Measurements from ENCODE around the gene ZNF385A. TPM values are rescaled to one million over a fixed set of nuclear protein-coding genes. Genes with fewer than 3 reads are reported as not detected.

The ZNF385A gene, protein sequence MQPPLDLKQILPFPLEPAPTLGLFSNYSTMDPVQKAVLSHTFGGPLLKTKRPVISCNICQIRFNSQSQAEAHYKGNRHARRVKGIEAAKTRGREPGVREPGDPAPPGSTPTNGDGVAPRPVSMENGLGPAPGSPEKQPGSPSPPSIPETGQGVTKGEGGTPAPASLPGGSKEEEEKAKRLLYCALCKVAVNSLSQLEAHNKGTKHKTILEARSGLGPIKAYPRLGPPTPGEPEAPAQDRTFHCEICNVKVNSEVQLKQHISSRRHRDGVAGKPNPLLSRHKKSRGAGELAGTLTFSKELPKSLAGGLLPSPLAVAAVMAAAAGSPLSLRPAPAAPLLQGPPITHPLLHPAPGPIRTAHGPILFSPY
- 1.0 and 1.3 TPM in 2 replicates for total RNA-seq (2012; rRNA removed)

DNA sequence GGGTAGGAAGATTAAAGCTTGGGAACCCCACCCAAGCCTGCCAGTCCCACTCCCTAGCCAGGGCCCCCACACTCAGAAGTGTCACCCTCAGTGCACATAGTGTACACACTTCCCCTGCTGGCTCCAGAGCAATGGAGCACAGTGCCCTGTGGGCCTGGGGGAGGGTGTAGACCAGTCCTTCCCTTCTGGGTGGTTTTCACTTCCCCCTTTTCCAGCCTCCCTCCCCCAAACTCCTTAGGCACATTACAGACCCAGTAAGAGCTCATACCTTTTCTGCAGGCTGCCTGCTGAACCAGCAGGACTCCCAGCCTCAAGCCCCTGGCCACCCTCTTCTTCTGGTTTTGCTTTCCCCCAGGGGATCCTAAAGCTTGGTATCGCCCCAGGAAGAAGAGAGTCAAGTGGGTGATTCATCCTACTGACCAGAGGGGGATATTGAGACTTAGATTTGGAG lies at the start of gene ZNF385A:
Gene ZNF385A (minus strand): TSS at position 143 of the 451 bp plus-strand sequence. CDS start 219 bp downstream, outside the sequence.
- Histone ChIP-seq H3K9ac (ENCODE audit: low read depth, low read length) (no peak within 1 kb of the TSS), H3K36me3 (ENCODE audit: insufficient read depth, low read length) (no peaks in the 10 kb centered on the region), H3K4me3 (ENCODE audit: low read length) (no peak within 1 kb of the TSS), H3K9me3 (replicated peaks; ENCODE audit: low read length) (no peaks in the 10 kb centered on the region), H3K4me1 (ENCODE audit: control insufficient read depth, insufficient read depth, low read length) (peaks cover 23% of the 10 kb centered on the region), H3K27me3 (ENCODE audit: control insufficient read depth, insufficient read depth, low read length) (no peaks in the 10 kb centered on the region), H3K4me2 (ENCODE audit: low read length) (no peak within 1 kb of the TSS)

DNA sequence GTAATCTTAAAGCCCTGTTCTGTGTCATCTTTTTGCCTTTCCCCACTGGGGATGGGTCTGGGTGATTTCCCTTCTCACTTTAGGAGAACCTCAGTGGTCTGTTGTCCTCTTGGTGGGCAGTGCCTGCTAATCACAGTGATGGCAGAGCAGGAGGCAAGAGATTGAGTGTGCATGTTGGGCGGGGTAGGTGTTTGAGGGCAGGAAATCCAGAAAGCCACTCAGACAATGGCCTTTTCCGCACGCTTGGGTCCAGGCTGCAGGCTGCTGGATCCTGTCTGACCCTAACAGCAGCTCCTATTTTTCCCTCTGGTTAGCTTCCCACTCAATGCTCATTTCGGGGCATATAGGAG lies 48.3 kb upstream of the ZNF385A start:
- Histone ChIP-seq H3K36me3 (ENCODE audit: insufficient read depth, low read length) (no peaks in the 10 kb centered on the region), H3K4me1 (ENCODE audit: control insufficient read depth, insufficient read depth, low read length) (peaks cover 41% of the 10 kb centered on the region), H3K9me3 (replicated peaks; ENCODE audit: low read length) (no peaks in the 10 kb centered on the region), H3K4me3 (ENCODE audit: low read length) (no peak overlapping the region), H3K4me2 (ENCODE audit: low read length) (peak overlapping the region; percentile 61), H3K9ac (ENCODE audit: low read depth, low read length) (no peak overlapping the region), H3K27me3 (ENCODE audit: control insufficient read depth, insufficient read depth, low read length) (no peaks in the 10 kb centered on the region)

DNA sequence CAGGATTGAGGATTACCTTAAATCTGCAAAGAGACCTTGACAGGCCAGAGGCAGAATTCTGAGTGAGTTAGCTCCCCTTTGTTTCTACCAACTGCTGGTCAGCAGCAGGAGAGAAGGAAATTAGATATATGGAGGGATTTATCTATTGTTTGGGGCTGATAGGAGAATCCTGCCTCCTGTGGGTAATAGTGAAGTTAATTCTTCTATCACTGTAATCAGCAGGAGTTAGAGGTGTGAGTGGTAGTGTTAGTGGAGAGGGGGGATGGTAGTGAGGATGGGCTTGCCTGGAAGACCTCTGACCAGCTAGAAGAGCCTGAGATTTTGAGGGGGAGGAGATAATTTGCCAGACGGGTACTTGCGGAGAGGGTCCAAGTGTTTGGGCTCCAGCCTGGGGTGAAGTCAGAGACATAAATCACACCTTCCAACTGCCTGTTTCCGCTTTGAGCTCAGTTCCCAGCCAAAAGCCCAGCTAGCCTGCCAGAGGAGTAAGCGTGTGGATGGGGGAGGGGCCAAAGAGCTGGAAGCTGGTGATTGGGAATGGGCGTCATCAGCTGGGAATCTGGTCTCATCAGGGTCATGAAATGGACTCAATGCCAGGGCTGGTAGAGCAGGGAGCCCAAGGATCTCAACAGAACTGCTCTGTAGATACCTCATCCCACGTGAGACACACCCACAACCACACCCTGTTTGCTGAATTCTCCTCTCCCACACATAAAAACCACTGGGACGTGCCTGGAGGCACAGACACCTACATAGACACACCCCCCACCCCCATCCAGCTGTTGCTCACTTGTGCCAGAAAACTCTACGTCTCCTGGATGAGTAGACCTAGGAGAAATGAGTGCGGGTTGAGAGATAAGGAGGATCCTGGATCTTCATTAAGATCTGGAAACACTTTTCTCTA lies 47.6 kb upstream of the ZNF385A start:
- Histone ChIP-seq H3K9me3 (replicated peaks; ENCODE audit: low read length) (no peaks in the 10 kb centered on the region), H3K36me3 (ENCODE audit: insufficient read depth, low read length) (no peaks in the 10 kb centered on the region), H3K4me1 (ENCODE audit: control insufficient read depth, insufficient read depth, low read length) (peaks cover 48% of the 10 kb centered on the region), H3K4me2 (ENCODE audit: low read length) (peak overlapping the region; percentile 61), H3K9ac (ENCODE audit: low read depth, low read length) (peak overlapping the region; percentile 25), H3K4me3 (ENCODE audit: low read length) (peak overlapping the region; percentile 29), H3K27me3 (ENCODE audit: control insufficient read depth, insufficient read depth, low read length) (no peaks in the 10 kb centered on the region)

DNA sequence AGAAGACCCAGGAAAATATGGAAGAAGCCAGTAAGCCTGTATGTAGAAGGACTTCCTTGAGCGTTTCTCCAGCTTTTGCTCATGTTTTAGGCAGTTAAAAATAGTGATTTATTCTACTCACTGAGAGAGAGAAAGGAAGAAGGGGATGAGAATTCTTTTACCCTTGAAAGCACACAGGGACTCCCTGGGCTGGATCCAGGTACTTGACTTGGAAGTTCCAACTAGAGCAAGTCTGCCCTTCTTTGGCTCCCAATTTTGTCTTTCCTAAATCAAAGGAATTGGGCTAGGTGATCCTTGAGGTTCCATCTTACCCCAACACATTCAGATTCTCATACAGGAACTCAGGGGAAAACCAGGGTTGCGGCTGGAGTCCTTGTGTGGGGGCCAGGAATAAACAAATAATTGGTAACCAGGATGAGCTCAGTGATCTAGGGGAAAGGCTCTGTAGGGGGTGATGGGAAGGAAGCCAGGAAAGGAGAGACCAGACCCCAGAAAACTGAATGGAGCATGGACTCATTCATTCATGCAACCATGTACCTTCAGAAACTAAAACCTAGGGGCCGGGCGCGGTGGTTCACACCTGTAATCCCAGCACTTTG lies 46.0 kb upstream of the ZNF385A start:
- H3K27me3 ChIP-seq (ENCODE audit: control insufficient read depth, insufficient read depth, low read length): no peaks in the 10 kb centered on the region
- no peaks in the 10 kb centered on the region for H3K36me3 ChIP-seq (ENCODE audit: insufficient read depth, low read length)
- H3K4me2 ChIP-seq (ENCODE audit: low read length): no peak overlapping the region
- no peaks in the 10 kb centered on the region for H3K9me3 ChIP-seq (replicated peaks; ENCODE audit: low read length)
- H3K9ac ChIP-seq (ENCODE audit: low read depth, low read length): no peak overlapping the region
- no peak overlapping the region for H3K4me3 ChIP-seq (ENCODE audit: low read length)
- H3K4me1 ChIP-seq (ENCODE audit: control insufficient read depth, insufficient read depth, low read length): peaks cover 52% of the 10 kb centered on the region

DNA sequence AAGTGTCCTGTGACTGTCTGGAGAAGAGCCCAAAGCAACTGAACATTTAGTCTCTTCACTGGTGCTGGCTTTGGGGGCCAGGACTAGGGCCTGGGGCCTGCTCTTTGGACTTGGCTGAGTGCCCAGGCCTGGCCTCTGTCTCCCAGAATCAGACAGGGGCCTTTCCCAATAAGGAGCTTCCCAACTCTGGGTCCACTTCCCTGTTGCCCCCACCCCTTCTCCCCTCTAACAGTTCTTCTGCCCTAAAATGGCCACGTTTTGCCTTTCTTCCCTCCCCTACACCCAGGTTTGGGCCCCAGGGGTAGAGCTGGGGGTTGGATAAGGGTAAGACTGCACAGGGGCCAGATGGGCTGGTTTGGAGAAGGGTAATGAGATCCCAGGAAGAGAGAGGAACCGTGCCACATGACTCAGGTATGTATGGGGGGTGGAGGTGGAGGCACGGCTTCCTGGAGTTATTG lies 44.5 kb upstream of the ZNF385A start:
- H3K36me3 ChIP-seq (ENCODE audit: insufficient read depth, low read length): no peaks in the 10 kb centered on the region
- no peaks in the 10 kb centered on the region for H3K9me3 ChIP-seq (replicated peaks; ENCODE audit: low read length)
- H3K4me1 ChIP-seq (ENCODE audit: control insufficient read depth, insufficient read depth, low read length): peaks cover 62% of the 10 kb centered on the region
- H3K4me3 ChIP-seq (ENCODE audit: low read length): peak overlapping the region; percentile 16
- peak overlapping the region; percentile 63 for H3K9ac ChIP-seq (ENCODE audit: low read depth, low read length)
- H3K27me3 ChIP-seq (ENCODE audit: control insufficient read depth, insufficient read depth, low read length): no peaks in the 10 kb centered on the region
- H3K4me2 ChIP-seq (ENCODE audit: low read length): peak overlapping the region; percentile 64

DNA sequence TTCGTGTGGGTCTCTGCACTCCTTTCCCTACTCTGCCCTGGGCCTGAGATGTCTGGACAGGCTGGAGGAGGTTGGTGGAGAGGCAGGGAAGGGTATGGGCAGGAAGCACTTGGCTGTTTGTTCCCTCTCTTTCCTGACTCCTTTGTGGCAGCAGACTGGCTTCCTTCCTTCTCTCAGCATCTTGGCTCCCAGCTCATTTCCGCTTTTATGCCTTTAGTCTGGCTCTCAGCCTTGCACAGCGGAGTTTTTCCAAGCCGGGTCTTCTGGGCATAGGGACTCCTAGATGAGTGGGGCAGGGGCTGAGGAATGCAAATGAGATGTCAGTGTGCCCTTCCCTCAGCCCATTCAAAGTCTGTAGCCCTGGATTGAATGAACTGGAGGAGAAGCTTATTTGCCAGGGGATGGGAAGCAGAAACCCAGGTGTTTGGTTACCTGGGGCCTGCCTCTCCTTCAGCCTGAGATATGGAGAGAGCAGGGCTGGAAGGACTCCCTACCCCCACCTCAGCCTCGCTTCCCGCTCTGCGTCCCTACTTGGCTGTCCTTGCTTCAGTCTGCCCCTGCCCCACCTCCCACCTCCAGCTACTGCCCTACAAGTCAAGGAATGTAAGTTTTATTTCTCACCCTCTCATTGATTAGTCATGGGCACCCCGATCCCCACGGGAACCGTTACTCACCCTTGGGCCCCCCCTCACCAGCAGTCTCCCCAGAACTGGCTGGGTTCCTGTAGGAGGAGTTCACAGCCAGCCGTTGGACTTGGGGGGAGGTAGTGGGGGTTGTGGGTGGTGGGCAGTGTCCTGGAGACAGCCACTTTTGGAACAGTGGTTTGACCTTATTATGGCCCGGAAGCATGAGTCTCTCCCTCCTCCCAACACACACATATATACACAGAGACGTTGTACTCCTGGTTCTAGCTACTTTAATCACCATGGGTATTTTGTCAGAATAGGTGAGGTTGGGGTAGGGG lies 43.8 kb upstream of the ZNF385A start:
- peak overlapping the region; percentile 33 for H3K4me3 ChIP-seq (ENCODE audit: low read length)
- H3K9ac ChIP-seq (ENCODE audit: low read depth, low read length): peak overlapping the region; percentile 69
- H3K4me2 ChIP-seq (ENCODE audit: low read length): peak overlapping the region; percentile 64
- H3K4me1 ChIP-seq (ENCODE audit: control insufficient read depth, insufficient read depth, low read length): peaks cover 69% of the 10 kb centered on the region
- H3K27me3 ChIP-seq (ENCODE audit: control insufficient read depth, insufficient read depth, low read length): no peaks in the 10 kb centered on the region
- no peaks in the 10 kb centered on the region for H3K9me3 ChIP-seq (replicated peaks; ENCODE audit: low read length)
- no peaks in the 10 kb centered on the region for H3K36me3 ChIP-seq (ENCODE audit: insufficient read depth, low read length)

DNA sequence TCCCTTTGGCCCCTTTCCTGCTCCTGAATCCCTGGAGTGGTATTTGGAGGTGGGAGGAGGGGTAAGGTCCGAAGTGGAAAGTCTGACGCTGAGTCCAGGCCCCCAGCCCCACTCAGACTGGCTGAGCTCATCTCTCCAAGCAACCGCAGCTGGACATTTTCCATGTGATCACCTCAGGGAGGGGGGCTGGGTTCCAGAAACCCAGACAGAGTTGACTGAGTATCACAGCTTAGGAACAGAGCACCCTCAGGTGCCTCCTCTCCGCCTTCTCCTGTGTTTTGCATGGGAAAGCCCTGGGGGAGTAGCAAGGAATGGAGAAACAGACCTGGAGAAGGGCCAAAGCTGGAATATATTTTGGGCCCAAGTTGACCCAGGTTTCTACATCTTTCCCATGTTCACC lies 42.6 kb upstream of the ZNF385A start:
- Histone ChIP-seq H3K9ac (ENCODE audit: low read depth, low read length) (no peak overlapping the region), H3K36me3 (ENCODE audit: insufficient read depth, low read length) (no peaks in the 10 kb centered on the region), H3K27me3 (ENCODE audit: control insufficient read depth, insufficient read depth, low read length) (no peaks in the 10 kb centered on the region), H3K4me1 (ENCODE audit: control insufficient read depth, insufficient read depth, low read length) (peaks cover 71% of the 10 kb centered on the region), H3K9me3 (replicated peaks; ENCODE audit: low read length) (no peaks in the 10 kb centered on the region), H3K4me3 (ENCODE audit: low read length) (no peak overlapping the region), H3K4me2 (ENCODE audit: low read length) (no peak overlapping the region)

DNA sequence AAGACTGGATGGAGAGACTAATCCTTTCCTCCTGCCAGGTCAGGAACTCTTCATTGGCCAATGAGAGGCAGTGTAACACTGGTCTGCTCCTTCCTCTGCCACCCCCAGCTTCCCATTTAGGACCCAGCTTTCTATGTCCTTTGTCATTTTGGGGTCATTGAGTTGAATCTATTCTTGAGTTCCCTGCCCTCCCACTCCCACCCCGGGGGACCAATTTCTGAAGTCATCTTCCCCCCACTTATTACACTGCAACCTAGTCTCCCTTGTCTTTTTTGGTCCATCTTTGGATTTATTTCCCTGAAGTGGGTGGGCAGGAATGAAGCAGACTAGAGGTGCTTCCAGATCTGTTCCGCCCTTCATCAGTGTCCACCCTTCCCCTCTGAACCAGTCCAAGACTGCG lies 42.2 kb upstream of the ZNF385A start:
- no peak overlapping the region for H3K9ac ChIP-seq (ENCODE audit: low read depth, low read length)
- peaks cover 71% of the 10 kb centered on the region for H3K4me1 ChIP-seq (ENCODE audit: control insufficient read depth, insufficient read depth, low read length)
- H3K4me3 ChIP-seq (ENCODE audit: low read length): no peak overlapping the region
- no peaks in the 10 kb centered on the region for H3K9me3 ChIP-seq (replicated peaks; ENCODE audit: low read length)
- H3K36me3 ChIP-seq (ENCODE audit: insufficient read depth, low read length): no peaks in the 10 kb centered on the region
- no peak overlapping the region for H3K4me2 ChIP-seq (ENCODE audit: low read length)
- H3K27me3 ChIP-seq (ENCODE audit: control insufficient read depth, insufficient read depth, low read length): no peaks in the 10 kb centered on the region

DNA sequence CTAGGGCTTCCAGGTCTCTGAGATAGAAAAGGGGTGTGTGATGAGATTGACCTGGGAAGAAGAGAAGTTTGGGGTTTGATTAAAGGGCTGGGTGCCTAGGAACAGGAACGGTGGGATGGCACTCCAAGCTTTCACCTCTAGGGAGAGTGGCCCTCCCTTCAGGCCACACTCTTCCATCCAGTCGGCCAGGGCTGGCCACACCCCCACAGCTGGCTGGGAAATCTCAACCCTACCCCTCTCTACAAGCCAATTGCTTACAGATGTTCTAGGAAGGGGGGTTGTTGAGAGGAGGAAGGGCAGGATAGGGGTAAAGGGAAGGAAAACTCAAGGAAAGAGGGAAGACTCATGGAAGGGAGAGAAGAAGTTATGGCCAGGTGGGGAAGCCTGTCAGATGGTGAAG lies 41.2 kb upstream of the ZNF385A start:
- Histone ChIP-seq H3K27me3 (ENCODE audit: control insufficient read depth, insufficient read depth, low read length) (no peaks in the 10 kb centered on the region), H3K9me3 (replicated peaks; ENCODE audit: low read length) (no peaks in the 10 kb centered on the region), H3K9ac (ENCODE audit: low read depth, low read length) (no peak overlapping the region), H3K4me1 (ENCODE audit: control insufficient read depth, insufficient read depth, low read length) (peaks cover 75% of the 10 kb centered on the region), H3K36me3 (ENCODE audit: insufficient read depth, low read length) (no peaks in the 10 kb centered on the region), H3K4me2 (ENCODE audit: low read length) (no peak overlapping the region), H3K4me3 (ENCODE audit: low read length) (no peak overlapping the region)

DNA sequence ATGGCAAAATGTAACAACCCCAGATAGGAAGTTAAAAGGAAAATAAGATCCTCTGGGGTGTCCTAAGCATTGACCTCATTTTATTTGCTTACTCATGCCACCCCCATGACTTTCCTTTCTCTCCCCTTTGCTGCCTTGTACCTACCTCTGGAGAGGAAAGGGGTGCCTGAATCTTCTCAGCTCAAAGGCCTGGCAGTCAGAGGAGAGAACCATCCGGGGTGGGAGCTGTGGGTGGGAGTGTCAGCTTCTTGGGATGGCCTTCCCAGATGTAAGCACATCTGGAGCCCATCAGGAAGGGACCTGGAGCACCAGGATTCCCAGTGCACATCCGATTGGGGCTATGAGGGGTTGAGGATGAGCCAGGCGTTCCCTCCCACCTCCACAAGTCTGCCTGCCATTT lies 39.7 kb upstream of the ZNF385A start:
- Histone ChIP-seq H3K9ac (ENCODE audit: low read depth, low read length) (no peak overlapping the region), H3K9me3 (replicated peaks; ENCODE audit: low read length) (no peaks in the 10 kb centered on the region), H3K27me3 (ENCODE audit: control insufficient read depth, insufficient read depth, low read length) (no peaks in the 10 kb centered on the region), H3K4me3 (ENCODE audit: low read length) (no peak overlapping the region), H3K36me3 (ENCODE audit: insufficient read depth, low read length) (no peaks in the 10 kb centered on the region), H3K4me1 (ENCODE audit: control insufficient read depth, insufficient read depth, low read length) (peaks cover 80% of the 10 kb centered on the region), H3K4me2 (ENCODE audit: low read length) (no peak overlapping the region)
